Measurements from ENCODE around the gene PRDM16.

PRDM16 gene

GRCh38 chr1:3204725-3205124 is 135.7 kb downstream of the PRDM16 start:
- DNase-seq (ENCODE audit: low read depth in 2 of 2) = no peak

GRCh38 chr1:3205815-3206214 is 136.8 kb downstream of the PRDM16 start:
- DNase-seq (ENCODE audit: low read depth in 2 of 2) = no peak

DNA sequence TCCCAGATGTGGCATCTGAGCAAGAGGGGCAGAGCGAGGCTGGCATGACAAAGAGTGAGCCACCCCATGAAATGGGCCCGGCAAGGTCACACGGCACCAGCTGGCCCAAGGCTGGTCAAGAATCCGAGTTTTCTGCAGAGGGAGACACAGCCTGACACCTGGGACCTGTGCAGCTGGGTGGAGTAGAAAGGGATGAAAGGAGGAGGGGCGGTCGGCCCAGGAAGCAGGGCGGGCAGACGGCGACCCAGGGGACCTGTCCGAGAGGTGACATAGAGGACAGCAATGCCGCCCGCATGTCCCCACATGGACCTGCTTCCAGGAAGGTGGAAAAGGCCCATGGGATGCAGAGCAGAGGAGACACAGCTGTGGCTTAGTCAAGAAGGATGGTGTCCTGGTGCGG is 137.7 kb downstream of the PRDM16 start:
- DNase-seq (ENCODE audit: low read depth in 2 of 2) = no peak

DNA sequence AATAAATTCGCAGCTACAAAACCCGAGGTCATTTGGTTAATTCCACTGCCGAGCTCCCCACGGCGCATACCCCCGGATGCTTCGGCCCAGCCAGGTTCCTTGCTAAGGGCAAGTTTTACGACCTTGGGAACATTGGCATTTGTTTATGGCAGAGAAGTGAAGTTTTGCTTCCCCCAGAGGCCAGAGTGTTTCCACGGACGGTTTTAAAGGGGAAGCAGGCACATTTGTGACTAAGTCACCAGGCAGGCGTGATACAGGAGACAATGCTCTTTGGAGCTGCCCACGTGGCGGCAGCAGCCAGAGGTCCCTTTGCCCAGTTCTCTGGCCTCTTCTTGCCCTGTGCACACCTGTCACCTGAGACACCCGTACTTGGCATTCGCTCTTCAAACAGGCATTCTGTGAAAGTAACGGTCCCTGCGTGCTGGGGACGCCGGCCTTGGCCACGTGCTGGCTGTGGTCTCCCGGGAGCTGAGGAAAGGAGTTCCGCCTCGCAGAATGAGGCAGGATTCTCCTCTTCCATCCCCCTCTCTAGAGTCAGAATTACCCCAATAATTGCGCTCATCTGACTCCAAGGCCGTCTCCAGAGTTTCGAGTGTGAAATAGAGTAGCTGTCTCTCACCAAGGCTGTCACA is 138.3 kb downstream of the PRDM16 start:
- DNase-seq (ENCODE audit: low read depth in 2 of 2) = no peak

DNA sequence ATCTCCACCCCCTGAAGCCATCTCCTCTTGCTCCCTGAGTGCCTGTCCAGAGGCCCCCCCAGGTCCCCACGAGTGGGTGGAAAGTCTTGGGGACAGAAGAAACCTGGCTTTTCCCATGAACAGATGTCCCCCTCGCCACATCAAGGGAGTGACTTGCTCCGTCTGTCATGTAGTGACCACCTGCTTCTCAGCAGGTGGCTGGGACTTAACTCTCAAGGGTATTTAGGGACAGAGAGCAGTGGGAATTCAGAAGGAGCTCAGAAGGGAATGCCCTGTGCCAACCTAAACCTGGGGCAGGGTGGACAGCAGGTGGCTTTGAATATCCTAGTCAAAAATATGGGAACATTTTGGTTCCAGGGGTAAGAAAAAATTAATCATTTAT is 139.8 kb downstream of the PRDM16 start:
- no peak for DNase-seq (ENCODE audit: low read depth in 2 of 2)

DNA sequence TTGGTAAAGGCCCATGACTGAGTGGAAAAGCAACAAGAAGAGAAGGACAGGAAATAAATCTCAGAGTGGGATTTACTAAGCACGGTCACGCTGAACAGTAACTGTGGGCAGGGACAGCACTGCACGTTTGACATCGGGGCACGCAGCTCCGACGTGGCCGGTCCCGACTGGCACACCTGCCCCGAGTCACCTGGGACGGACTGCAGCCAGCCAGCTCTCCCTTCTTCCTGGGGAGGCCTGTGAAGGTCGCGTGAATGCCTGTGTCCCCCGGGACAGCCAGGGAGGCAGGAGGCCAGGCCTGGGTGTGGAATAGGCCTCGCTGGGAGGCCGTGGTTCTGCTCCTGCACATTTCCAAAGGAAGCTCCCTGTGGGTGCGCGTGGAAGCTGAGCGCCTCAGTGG is 140.2 kb downstream of the PRDM16 start:
- no peak for DNase-seq (ENCODE audit: low read depth in 2 of 2)

- DNase-seq (ENCODE audit: low read depth in 2 of 2) = no peak
These were observed 142.8 kb downstream of the PRDM16 start for GRCh38 chr1:3211582-3212375.

- DNase-seq (ENCODE audit: low read depth in 2 of 2) = no peak
These were observed 143.7 kb downstream of the PRDM16 start for GRCh38 chr1:3212453-3213355.

GRCh38 chr1:3213730-3214129 is 144.7 kb downstream of the PRDM16 start:
- DNase-seq (ENCODE audit: low read depth in 2 of 2) = no peak

- no peak for DNase-seq (ENCODE audit: low read depth in 2 of 2)
These were observed 146.4 kb downstream of the PRDM16 start for GRCh38 chr1:3215198-3216014.

GRCh38 chr1:3216015-3216391 is 147.0 kb downstream of the PRDM16 start:
- no peak for DNase-seq (ENCODE audit: low read depth in 2 of 2)

DNA sequence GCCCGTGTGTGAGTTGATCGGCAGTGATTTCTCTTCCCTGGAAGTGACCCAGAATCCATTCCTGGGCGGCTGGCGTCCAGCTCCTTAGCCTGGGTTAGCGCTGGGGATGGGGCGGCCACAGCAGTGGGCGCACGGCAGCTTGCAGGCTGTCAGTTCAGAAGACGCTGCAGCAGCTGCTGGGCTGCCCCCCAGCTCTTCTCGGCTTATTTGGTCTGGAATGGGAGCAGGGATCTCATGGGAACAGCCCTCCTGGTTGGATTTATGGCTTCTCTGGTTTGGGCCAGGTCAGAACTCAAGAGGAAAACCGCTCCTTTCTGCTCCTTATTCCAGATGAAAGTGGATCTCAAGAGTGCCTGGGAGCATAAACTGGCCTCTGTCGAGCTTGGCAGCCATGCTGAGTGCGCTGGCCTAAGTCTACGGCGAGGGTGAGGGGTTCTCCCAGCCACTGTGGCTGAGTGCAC is 148.2 kb downstream of the PRDM16 start:
- no peak for DNase-seq (ENCODE audit: low read depth in 2 of 2)

DNA sequence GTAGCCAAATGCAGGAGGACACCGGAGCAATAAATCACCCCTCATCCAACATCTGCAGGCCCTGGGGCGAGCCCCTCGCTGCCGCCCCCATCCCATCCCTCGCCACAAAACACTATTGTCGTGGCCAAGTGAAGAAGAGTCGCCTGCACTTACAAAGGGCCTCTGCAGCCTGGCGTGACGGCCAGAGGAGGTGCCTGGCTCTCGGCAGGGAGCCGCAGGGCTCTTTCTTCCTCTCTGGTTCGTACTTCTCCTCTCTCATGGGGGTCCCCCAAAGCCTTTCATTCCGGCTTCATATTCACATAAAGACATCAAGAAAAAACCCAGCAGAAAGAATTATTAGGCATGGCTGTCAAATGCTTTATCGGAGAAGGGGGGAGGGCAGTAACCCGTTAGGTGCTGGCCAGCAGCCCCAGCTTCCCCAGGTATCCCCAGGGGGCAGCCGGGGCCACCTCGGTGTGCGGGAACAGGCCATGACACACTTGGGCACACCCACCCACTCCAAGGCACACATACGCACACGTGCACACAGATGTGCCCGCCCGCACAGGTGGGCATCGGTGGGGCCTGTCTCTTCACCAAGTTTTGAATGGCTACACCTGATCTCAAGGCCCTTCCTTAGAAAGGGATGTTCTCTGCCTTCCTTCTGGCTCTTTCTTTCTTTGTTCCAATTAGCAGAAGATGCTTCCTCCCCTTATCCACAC is 149.1 kb downstream of the PRDM16 start:
- no peak for DNase-seq (ENCODE audit: low read depth in 2 of 2)

GRCh38 chr1:3219005-3219790 is 150.2 kb downstream of the PRDM16 start:
- no peak for DNase-seq (ENCODE audit: low read depth in 2 of 2)

DNA sequence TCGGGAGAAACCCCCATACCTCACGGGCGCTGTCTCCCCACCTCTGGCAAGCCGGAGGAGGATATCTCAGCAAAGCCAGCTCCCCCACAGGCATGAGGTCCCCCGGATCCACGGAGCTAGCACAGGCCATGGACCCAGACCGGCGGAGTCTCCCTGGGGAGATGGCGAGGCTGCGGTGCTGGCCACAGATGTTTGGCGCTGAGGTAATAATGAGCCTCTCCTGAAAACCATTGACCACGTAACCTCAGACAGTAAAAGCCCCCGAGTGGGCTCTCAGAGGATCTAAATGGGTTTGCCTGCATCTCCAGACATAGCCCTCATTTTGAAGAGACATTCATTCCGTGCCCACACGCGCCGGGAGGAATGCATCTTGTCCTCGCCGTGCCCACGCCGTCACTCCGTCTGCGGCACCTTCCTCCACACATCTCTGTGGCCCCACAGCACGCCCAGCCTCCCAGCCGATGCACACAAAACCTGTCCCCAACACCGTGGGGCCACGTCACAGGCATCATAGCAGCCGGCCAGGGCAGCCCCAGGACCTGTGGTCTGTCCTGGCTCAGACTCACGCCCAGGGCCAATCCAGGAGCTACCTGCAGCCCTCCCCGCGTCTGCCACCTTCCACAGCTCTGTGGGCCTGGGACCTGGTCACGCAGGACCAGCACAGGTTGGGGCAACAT is 150.9 kb downstream of the PRDM16 start:
- no peak for DNase-seq (ENCODE audit: low read depth in 2 of 2)

GRCh38 chr1:3221112-3222041 is 152.4 kb downstream of the PRDM16 start:
- DNase-seq (ENCODE audit: low read depth in 2 of 2) = no peak

- DNase-seq (ENCODE audit: low read depth in 2 of 2) = no peak
These were observed 153.2 kb downstream of the PRDM16 start for GRCh38 chr1:3222042-3222692.

- DNase-seq (ENCODE audit: low read depth in 2 of 2) = no peak
These were observed 156.7 kb downstream of the PRDM16 start for GRCh38 chr1:3225661-3226060.

Measured in activated CD4-positive, alpha-beta T cell treated with anti-CD3 and anti-CD28 coated beads for 24 hours (primary cell).